HCT116 (cell line): ENCODE measurements around the gene TRIM41. TPM values are rescaled to one million over a fixed set of nuclear protein-coding genes. Genes with fewer than 3 reads are reported as not detected.
"Not testable (repeated sequence)": the region's sequence is repeated elsewhere in the genome, so short reads cannot be mapped to it uniquely, and the experiment has no call there.

ENCODE experiments used
- ATAC-seq: fragments of 200-7000 bp; cut with Tn5 transposase; 2 replicates; pipeline ENCODE4 v1.9.1; 2020; ENCODE audit warnings: mild to moderate bottlenecking, moderate library complexity
- BruUV-seq: library from RNA; stranded (reverse); fragments of 400-500 nt; replicated peaks from 2 replicates; lab custom pipeline; 2021; lab: Mats Ljungman, UMichigan
- CTCF ChIA-PET: fragments of 300-600 bp; sonication (Branson Sonifier 250); formaldehyde crosslinking; loops from one replicate; lab custom pipeline; 2021; ENCODE audit warnings: antibody characterized with exemption; lab: Charles Lee
- POLR2A ChIA-PET: fragments of 300-600, 350-600 bp; sonication (Branson Sonifier 250); formaldehyde crosslinking; loops from one replicate; lab custom pipeline; 2021; ENCODE audit warnings: antibody characterized with exemption; lab: Charles Lee
- RAD21 ChIA-PET, 2 experiments: fragments of 300-600 bp; sonication (Branson Sonifier 250); formaldehyde crosslinking; loops; one replicate each; lab custom pipeline; 2023; ENCODE audit warnings: low total read pairs in 2 of 2; ENCODE audit not compliant: uncharacterized antibody in 2 of 2, unreplicated experiment in 2 of 2, low non-redundant PET in 1 of 2; lab: Charles Lee
- DNase-seq: peaks from one replicate; pipeline ENCODE4 v3.0.0-alpha.2; 2010; ENCODE audit warnings: low read depth, low spot score
- H2AFZ ChIP-seq: fragments of 200-600 bp; shearing (Covaris generic), sonication (generic); 2 replicates; pipeline ENCODE4 v1.6.1; 2017; ENCODE audit warnings: low read depth, mixed run types, mixed read lengths, antibody characterized with exemption, low read length; ENCODE audit not compliant: poor library complexity, severe bottlenecking
- H3K27ac ChIP-seq: 2 replicates; pipeline ENCODE4 v1.5.1; 2012; ENCODE audit warnings: low read depth, low read length
- H3K27me3 ChIP-seq: fragments of 200-600 bp; sonication (generic); 2 replicates; pipeline ENCODE4 v1.6.1; 2016; ENCODE audit warnings: mixed run types, low read length, mixed read lengths; ENCODE audit not compliant: insufficient read depth
- H3K36me3 ChIP-seq, 2 experiments: fragments of 200-500 bp in 1 of 2; fragments of 200-600 bp in 1 of 2; sonication (Bioruptor generic) in 1 of 2; sonication (generic) in 1 of 2; 2 replicates each; pipeline versions ENCODE4 v1.5.1 to v1.6.1; 2014 to 2016; ENCODE audit warnings: low read length in 2 of 2, inconsistent platforms in 1 of 2, mixed read lengths in 1 of 2, mixed run types in 1 of 2; ENCODE audit not compliant: insufficient read depth in 2 of 2, control insufficient read depth in 1 of 2
- H3K4me1 ChIP-seq, 2 experiments: fragments of 200-600 bp in 1 of 2; sonication (generic) in 1 of 2; 2 replicates each; pipeline versions ENCODE4 v1.5.1 to v1.6.1; 2012 to 2017; ENCODE audit warnings: low read length in 2 of 2, inconsistent platforms in 1 of 2, mild to moderate bottlenecking in 1 of 2, mixed read lengths in 1 of 2, mixed run types in 1 of 2, moderate library complexity in 1 of 2; ENCODE audit not compliant: insufficient read depth in 2 of 2, control insufficient read depth in 1 of 2
- H3K4me2 ChIP-seq: fragments of 200-600 bp; sonication (generic); 2 replicates; pipeline ENCODE4 v1.6.1; 2017; ENCODE audit warnings: mixed run types, low read length, mixed read lengths
- H3K4me3 ChIP-seq, 2 experiments: fragments of 200-600 bp in 1 of 2; sonication (generic) in 1 of 2; replicated peaks in 1 of 2; 2 replicates each; pipeline ENCODE4 v1.5.1; 2011 to 2016; ENCODE audit warnings: low read length in 2 of 2, control low read depth in 1 of 2, low read depth in 1 of 2, mild to moderate bottlenecking in 1 of 2, mixed read lengths in 1 of 2, mixed run types in 1 of 2
- H3K79me2 ChIP-seq: fragments of 200-600 bp; sonication (generic); 2 replicates; pipeline ENCODE4 v1.6.1; 2017; ENCODE audit warnings: mild to moderate bottlenecking, mixed run types, low read length, moderate library complexity, mixed read lengths; ENCODE audit not compliant: insufficient read depth
- H3K9ac ChIP-seq: fragments of 200-600 bp; sonication (generic); 2 replicates; pipeline ENCODE4 v1.6.1; 2016; ENCODE audit warnings: low read length, mixed read lengths
- H3K9me2 ChIP-seq: fragments of 200-600 bp; sonication (generic), shearing (Covaris generic); 2 replicates; pipeline ENCODE4 v1.6.1; 2017; ENCODE audit warnings: mixed run types, mild to moderate bottlenecking, moderate library complexity; ENCODE audit not compliant: insufficient read depth
- H3K9me3 ChIP-seq, 2 experiments: fragments of 200-500 bp in 1 of 2; fragments of 200-600 bp in 1 of 2; sonication (Bioruptor generic) in 1 of 2; sonication (generic) in 1 of 2; 2 replicates each; pipeline ENCODE4 v1.6.1; 2014 to 2017; ENCODE audit warnings: low read length in 2 of 2, mixed read lengths in 2 of 2, inconsistent platforms in 1 of 2, low read depth in 1 of 2, mild to moderate bottlenecking in 1 of 2, mixed run types in 1 of 2, moderate library complexity in 1 of 2; ENCODE audit not compliant: control insufficient read depth in 1 of 2, insufficient read depth in 1 of 2
- H4K20me1 ChIP-seq: fragments of 200-600 bp; sonication (generic), shearing (Covaris generic); 2 replicates; pipeline ENCODE4 v1.6.1; 2017; ENCODE audit warnings: mixed run types, mild to moderate bottlenecking, moderate library complexity; ENCODE audit not compliant: insufficient read depth
- CBX3 ChIP-seq: IDR thresholded peaks from 2 replicates; pipeline ENCODE4 v1.6.1; 2012; ENCODE audit warnings: low read depth
- CEBPB ChIP-seq: IDR thresholded peaks from 2 replicates; pipeline ENCODE4 v1.6.1; 2012; ENCODE audit warnings: low read depth
- EGR1 ChIP-seq: IDR thresholded peaks from 2 replicates; pipeline ENCODE4 v1.6.1; 2012; ENCODE audit warnings: low read depth
- ELF1 ChIP-seq: IDR thresholded peaks from 2 replicates; pipeline ENCODE4 v1.6.1; 2012; ENCODE audit warnings: low read depth, borderline replicate concordance
- EZH2 ChIP-seq: fragments of 200-600 bp; sonication (generic); IDR thresholded peaks from 2 replicates; pipeline ENCODE4 v1.6.1; 2017; ENCODE audit warnings: antibody characterized with exemption, mixed run types
- FOSL1 ChIP-seq: IDR thresholded peaks from 2 replicates; pipeline ENCODE4 v1.6.1; 2012; ENCODE audit warnings: low read depth
- JUND ChIP-seq: IDR thresholded peaks from 2 replicates; pipeline ENCODE4 v1.6.1; 2012
- POLR2A ChIP-seq: IDR thresholded peaks from 2 replicates; pipeline ENCODE4 v1.7.0; 2011; ENCODE audit warnings: borderline replicate concordance; ENCODE audit not compliant: insufficient read depth, insufficient read length; ENCODE audit errors: extremely low read depth
- POLR2AphosphoS5 ChIP-seq: IDR thresholded peaks from 2 replicates; pipeline ENCODE4 v1.6.1; 2011; ENCODE audit warnings: mild to moderate bottlenecking, low read depth, low read length, moderate library complexity
- RAD21 ChIP-seq: IDR thresholded peaks from 2 replicates; pipeline ENCODE4 v1.6.1; 2012; ENCODE audit warnings: low read depth, mild to moderate bottlenecking
- SIN3A ChIP-seq: IDR thresholded peaks from 2 replicates; pipeline ENCODE4 v1.6.1; 2012; ENCODE audit warnings: low read depth
- SP1 ChIP-seq: IDR thresholded peaks from 2 replicates; pipeline ENCODE4 v1.6.1; 2012; ENCODE audit warnings: low read depth
- SRF ChIP-seq: IDR thresholded peaks from 2 replicates; pipeline ENCODE4 v1.6.1; 2012; ENCODE audit warnings: low read depth
- TCF7L2 ChIP-seq: IDR thresholded peaks from 2 replicates; pipeline ENCODE4 v1.7.0; 2011; ENCODE audit warnings: borderline replicate concordance, inconsistent platforms; ENCODE audit not compliant: insufficient read depth, insufficient read length; ENCODE audit errors: extremely low read depth
- YY1 ChIP-seq: IDR thresholded peaks from 2 replicates; pipeline ENCODE4 v1.6.1; 2011; ENCODE audit warnings: low read length, low read depth, moderate library complexity, mild to moderate bottlenecking; ENCODE audit not compliant: insufficient replicate concordance; ENCODE audit errors: extremely low read depth
- ZBTB33 ChIP-seq: IDR thresholded peaks from 2 replicates; pipeline ENCODE4 v1.6.1; 2011; ENCODE audit warnings: mild to moderate bottlenecking, low read length, moderate library complexity; ENCODE audit not compliant: insufficient replicate concordance; ENCODE audit errors: extremely low read depth
- intact Hi-C: fragments of 100-400 bp; cut with micrococcal nuclease; formaldehyde crosslinking; loops from 2 replicates; pipeline ENCODE4 v1.10.0; 2022
- total RNA-seq: library from RNA; stranded (reverse); gene quantifications from one replicate; pipeline ENCODE4 v1.2.1, GENCODE V29; 2021; ENCODE audit not compliant: unreplicated experiment
- TF ChIP-seq, protein P1 (sequence below): IDR thresholded peaks from 2 replicates; pipeline ENCODE4 v1.6.1; 2012

The TRIM41 gene
- total RNA-seq, 1 experiment from 2014 or later, result 51.8 TPM

DNA sequence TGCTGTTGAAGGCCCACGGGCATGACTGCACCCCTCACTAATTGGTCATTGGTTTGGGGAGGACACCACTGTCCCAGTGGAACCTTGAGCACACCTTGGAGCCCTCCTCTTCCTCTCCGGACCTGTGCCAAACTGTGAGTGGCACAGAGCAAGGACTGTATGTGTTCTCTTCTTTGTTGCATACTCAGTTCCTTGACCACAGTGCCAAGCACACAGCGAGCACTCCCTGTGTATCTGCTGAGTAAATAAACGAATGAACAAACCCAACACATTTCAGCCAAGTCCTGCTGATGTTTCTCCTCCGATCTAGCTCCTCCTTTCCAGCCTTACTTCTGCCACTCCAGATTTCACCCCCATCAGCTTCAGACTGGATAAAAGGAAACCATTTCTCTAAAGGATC, 40.6 kb downstream of the TRIM41 start (continued):
- TF ChIP-seq YY1, result no peak

DNA sequence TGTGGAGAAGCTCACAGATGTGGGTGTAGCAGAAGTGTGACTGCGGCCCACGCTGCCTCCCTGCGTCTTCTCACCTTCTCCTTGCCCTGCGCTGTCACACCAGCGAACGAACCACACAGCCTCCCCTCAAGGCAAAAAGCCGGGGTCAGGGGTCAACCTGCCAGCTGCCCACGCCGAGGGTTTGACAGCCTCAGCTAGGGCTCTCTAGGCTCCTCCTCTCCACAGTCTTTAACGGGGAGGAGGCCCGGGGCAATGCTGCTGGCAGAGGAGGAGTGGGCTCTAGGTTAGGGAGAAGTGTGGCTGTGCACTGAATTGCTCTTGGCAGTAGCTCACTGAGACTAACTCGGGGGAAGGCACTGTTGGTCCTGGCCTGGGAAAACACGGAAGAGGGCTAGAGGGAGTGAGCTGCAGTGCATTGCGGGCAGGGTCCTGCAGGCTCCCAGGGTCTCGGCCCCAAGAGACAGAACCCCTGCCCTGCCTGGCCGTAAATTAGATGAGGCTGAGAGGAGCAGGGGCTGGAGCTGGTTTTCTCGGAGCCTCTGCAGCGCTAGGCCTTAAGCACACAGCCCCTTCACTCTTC, 42.1 kb downstream of the TRIM41 start:
- Histone ChIP-seq H3K79me2 (peaks cover 15% of the 10 kb centered on the region), H3K4me3 (no peak overlapping the region), H3K9ac (no peak overlapping the region), H3K9me3 (no peaks in the 10 kb centered on the region), H3K36me3 (peaks cover 0 to 5% of the 10 kb centered on the region in 2 experiments; a peak in 2 of 4 replicates), H3K4me1 (peaks cover 3 to 10% of the 10 kb centered on the region in 2 experiments; a peak in 3 of 4 replicates), H3K4me2 (no peak overlapping the region), H2AFZ (no peak overlapping the region), H3K27ac (no peak overlapping the region), H3K9me2 (no peaks in the 10 kb centered on the region), H4K20me1 (no peaks in the 10 kb centered on the region), H3K27me3 (no peaks in the 10 kb centered on the region)
- no TSS peak for BruUV-seq
- ChIA-PET POLR2A (no interaction called here), RAD21 (no interaction called here), CTCF (no interaction called here)
- intact Hi-C loops, result no loop called here
- no peak for TF ChIP-seq POLR2AphosphoS5
- no peak for TF ChIP-seq ELF1
- TF ChIP-seq SP1, result no peak
- TF ChIP-seq JUND, result no peak
- TF ChIP-seq SIN3A, result no peak
- TF ChIP-seq, protein P1, sequence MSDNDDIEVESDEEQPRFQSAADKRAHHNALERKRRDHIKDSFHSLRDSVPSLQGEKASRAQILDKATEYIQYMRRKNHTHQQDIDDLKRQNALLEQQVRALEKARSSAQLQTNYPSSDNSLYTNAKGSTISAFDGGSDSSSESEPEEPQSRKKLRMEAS, result no peak
- TF ChIP-seq TCF7L2, result no peak
- TF ChIP-seq SRF, result no peak
- TF ChIP-seq YY1, result no peak
- no peak for TF ChIP-seq EZH2
- TF ChIP-seq FOSL1, result no peak
- no peak for TF ChIP-seq CEBPB
- no peak for TF ChIP-seq ZBTB33
- TF ChIP-seq POLR2A, result no peak
- TF ChIP-seq EGR1, result no peak
- no peak for TF ChIP-seq RAD21
- no peak for TF ChIP-seq CBX3
- DNase-seq, result no peak
- no peak for ATAC-seq

GRCh38 chr5:181267291-181267904, 44.3 kb downstream of the TRIM41 start:
- H3K79me2 ChIP-seq, H3K4me3 ChIP-seq, BruUV-seq, H3K9me2 ChIP-seq, POLR2A ChIA-PET, H3K27ac ChIP-seq, H3K4me2 ChIP-seq, H3K36me3 ChIP-seq, H2AFZ ChIP-seq, CTCF ChIA-PET, H3K27me3 ChIP-seq, DNase-seq, H3K9ac ChIP-seq, ATAC-seq, H3K4me1 ChIP-seq, H4K20me1 ChIP-seq, RAD21 ChIA-PET, intact Hi-C loops, H3K9me3 ChIP-seq: not testable (repeated sequence)
